Activated naive CD8-positive, alpha-beta T cell treated with anti-CD3 and anti-CD28 coated beads for 36 hours (primary cell): ENCODE data around the gene USP36. TPM values are rescaled to one million over a fixed set of nuclear protein-coding genes. Genes with fewer than 3 reads are reported as not detected.

ENCODE experiments used
- DNase-seq: peaks from one replicate; pipeline ENCODE4 v3.0.0; 2021
- H3K27ac Mint-ChIP-seq: one replicate; pipeline ENCODE4 v1.8.0; 2022; ENCODE audit warnings: mild to moderate bottlenecking, moderate library complexity, mixed read lengths
- H3K27me3 Mint-ChIP-seq: one replicate; pipeline ENCODE4 v1.8.0; 2022; ENCODE audit warnings: mild to moderate bottlenecking, mixed read lengths
- H3K36me3 Mint-ChIP-seq: one replicate; pipeline ENCODE4 v1.8.0; 2021; ENCODE audit warnings: mild to moderate bottlenecking, mixed read lengths
- H3K4me1 Mint-ChIP-seq: one replicate; pipeline ENCODE4 v1.8.0; 2021; ENCODE audit warnings: mixed read lengths
- H3K4me3 Mint-ChIP-seq: one replicate; pipeline ENCODE4 v1.8.0; 2022; ENCODE audit warnings: mild to moderate bottlenecking, moderate library complexity, mixed read lengths
- H3K9me3 Mint-ChIP-seq: one replicate; pipeline ENCODE4 v1.8.0; 2022; ENCODE audit warnings: mixed read lengths
- total RNA-seq, 2 experiments: library from RNA; stranded (reverse); gene quantifications; one replicate each; pipeline ENCODE4 v1.2.3, GENCODE V29; 2021

The USP36 gene
- total RNA-seq, 2 experiments from 2014 or later = 126 to 128 TPM

GRCh38 chr17:78797691-78798585 is 42.7 kb downstream of the USP36 start:
- Mint-ChIP-seq H3K27me3 (no peaks in the 10 kb centered on the region), H3K27ac (no peak overlapping the region), H3K9me3 (no peaks in the 10 kb centered on the region), H3K4me1 (peaks cover 30% of the 10 kb centered on the region), H3K36me3 (peaks cover 65% of the 10 kb centered on the region), H3K4me3 (no peak overlapping the region)
- DNase-seq = no peak

- Mint-ChIP-seq H3K27ac (no peak overlapping the region), H3K27me3 (no peaks in the 10 kb centered on the region), H3K4me3 (no peak overlapping the region), H3K9me3 (no peaks in the 10 kb centered on the region), H3K4me1 (peaks cover 28% of the 10 kb centered on the region), H3K36me3 (peaks cover 59% of the 10 kb centered on the region)
- DNase-seq = no peak
Observed at GRCh38 chr17:78797213-78797612, 43.4 kb downstream of the USP36 start.

GRCh38 chr17:78796517-78796900 is 44.1 kb downstream of the USP36 start:
- H3K27me3 Mint-ChIP-seq = no peaks in the 10 kb centered on the region
- H3K4me3 Mint-ChIP-seq = peak overlapping the region; percentile 32
- DNase-seq = no peak
- H3K9me3 Mint-ChIP-seq = no peaks in the 10 kb centered on the region
- peaks cover 33% of the 10 kb centered on the region for H3K4me1 Mint-ChIP-seq
- peak overlapping the region; percentile 23 for H3K27ac Mint-ChIP-seq
- peaks cover 63% of the 10 kb centered on the region for H3K36me3 Mint-ChIP-seq

- Mint-ChIP-seq H3K4me1 (peaks cover 31% of the 10 kb centered on the region), H3K27ac (no peak overlapping the region), H3K9me3 (no peaks in the 10 kb centered on the region), H3K36me3 (peaks cover 60% of the 10 kb centered on the region), H3K4me3 (no peak overlapping the region), H3K27me3 (no peaks in the 10 kb centered on the region)
- no peak for DNase-seq
Observed at GRCh38 chr17:78795861-78796516, 44.6 kb downstream of the USP36 start.

GRCh38 chr17:78794864-78795640 is 45.6 kb downstream of the USP36 start:
- H3K4me3 Mint-ChIP-seq = no peak overlapping the region
- H3K9me3 Mint-ChIP-seq = no peaks in the 10 kb centered on the region
- DNase-seq = no peak
- no peak overlapping the region for H3K27ac Mint-ChIP-seq
- H3K4me1 Mint-ChIP-seq = peaks cover 33% of the 10 kb centered on the region
- H3K27me3 Mint-ChIP-seq = no peaks in the 10 kb centered on the region
- H3K36me3 Mint-ChIP-seq = peaks cover 61% of the 10 kb centered on the region

- H3K9me3 Mint-ChIP-seq = no peaks in the 10 kb centered on the region
- H3K27ac Mint-ChIP-seq = no peak overlapping the region
- H3K4me3 Mint-ChIP-seq = no peak overlapping the region
- peaks cover 62% of the 10 kb centered on the region for H3K36me3 Mint-ChIP-seq
- H3K27me3 Mint-ChIP-seq = no peaks in the 10 kb centered on the region
- H3K4me1 Mint-ChIP-seq = peaks cover 35% of the 10 kb centered on the region
- no peak for DNase-seq
Observed at GRCh38 chr17:78794399-78794798, 46.2 kb downstream of the USP36 start.

GRCh38 chr17:78793968-78794367 is 46.6 kb downstream of the USP36 start:
- H3K36me3 Mint-ChIP-seq = peaks cover 58% of the 10 kb centered on the region
- peaks cover 36% of the 10 kb centered on the region for H3K4me1 Mint-ChIP-seq
- no peaks in the 10 kb centered on the region for H3K9me3 Mint-ChIP-seq
- no peaks in the 10 kb centered on the region for H3K27me3 Mint-ChIP-seq
- peak overlapping the region; percentile 6 for H3K4me3 Mint-ChIP-seq
- DNase-seq = no peak
- peak overlapping the region; percentile 25 for H3K27ac Mint-ChIP-seq

- DNase-seq = no peak
- no peak overlapping the region for H3K27ac Mint-ChIP-seq
- no peaks in the 10 kb centered on the region for H3K9me3 Mint-ChIP-seq
- H3K4me1 Mint-ChIP-seq = peaks cover 33% of the 10 kb centered on the region
- H3K4me3 Mint-ChIP-seq = no peak overlapping the region
- no peaks in the 10 kb centered on the region for H3K27me3 Mint-ChIP-seq
- peaks cover 53% of the 10 kb centered on the region for H3K36me3 Mint-ChIP-seq
Observed at GRCh38 chr17:78793415-78793814, 47.2 kb downstream of the USP36 start.

GRCh38 chr17:78791840-78792709 is 48.5 kb downstream of the USP36 start:
- Mint-ChIP-seq H3K27me3 (no peaks in the 10 kb centered on the region), H3K27ac (peak overlapping the region; percentile 27), H3K4me3 (no peak overlapping the region), H3K36me3 (peaks cover 52% of the 10 kb centered on the region), H3K4me1 (peaks cover 39% of the 10 kb centered on the region), H3K9me3 (no peaks in the 10 kb centered on the region)
- no peak for DNase-seq

- no peaks in the 10 kb centered on the region for H3K9me3 Mint-ChIP-seq
- no peak overlapping the region for H3K4me3 Mint-ChIP-seq
- H3K36me3 Mint-ChIP-seq = peaks cover 41% of the 10 kb centered on the region
- H3K27me3 Mint-ChIP-seq = no peaks in the 10 kb centered on the region
- H3K4me1 Mint-ChIP-seq = peaks cover 45% of the 10 kb centered on the region
- no peak for DNase-seq
- H3K27ac Mint-ChIP-seq = peak overlapping the region; percentile 86
Observed at GRCh38 chr17:78790552-78790951, 50.1 kb downstream of the USP36 start.

- H3K4me1 Mint-ChIP-seq = peaks cover 50% of the 10 kb centered on the region
- no peaks in the 10 kb centered on the region for H3K27me3 Mint-ChIP-seq
- peak overlapping the region; percentile 86 for H3K27ac Mint-ChIP-seq
- H3K9me3 Mint-ChIP-seq = no peaks in the 10 kb centered on the region
- peak overlapping the region; percentile 11 for H3K4me3 Mint-ChIP-seq
- no peak for DNase-seq
- peaks cover 37% of the 10 kb centered on the region for H3K36me3 Mint-ChIP-seq
Observed at GRCh38 chr17:78789663-78790181, 50.9 kb downstream of the USP36 start.

- Mint-ChIP-seq H3K27me3 (no peaks in the 10 kb centered on the region), H3K4me1 (peaks cover 53% of the 10 kb centered on the region), H3K36me3 (peaks cover 33% of the 10 kb centered on the region), H3K27ac (peak overlapping the region; percentile 86), H3K9me3 (no peaks in the 10 kb centered on the region), H3K4me3 (no peak overlapping the region)
- DNase-seq = no peak
Observed at GRCh38 chr17:78789149-78789662, 51.4 kb downstream of the USP36 start.

GRCh38 chr17:78788451-78788850 is 52.2 kb downstream of the USP36 start:
- no peaks in the 10 kb centered on the region for H3K27me3 Mint-ChIP-seq
- peaks cover 26% of the 10 kb centered on the region for H3K36me3 Mint-ChIP-seq
- peaks cover 53% of the 10 kb centered on the region for H3K4me1 Mint-ChIP-seq
- no peak for DNase-seq
- H3K4me3 Mint-ChIP-seq = no peak overlapping the region
- peak overlapping the region; percentile 38 for H3K27ac Mint-ChIP-seq
- H3K9me3 Mint-ChIP-seq = no peaks in the 10 kb centered on the region

- H3K27me3 Mint-ChIP-seq = no peaks in the 10 kb centered on the region
- no peak for DNase-seq
- H3K36me3 Mint-ChIP-seq = peaks cover 24% of the 10 kb centered on the region
- no peaks in the 10 kb centered on the region for H3K9me3 Mint-ChIP-seq
- no peak overlapping the region for H3K4me3 Mint-ChIP-seq
- H3K4me1 Mint-ChIP-seq = peaks cover 56% of the 10 kb centered on the region
- H3K27ac Mint-ChIP-seq = peak overlapping the region; percentile 25
Observed at GRCh38 chr17:78787444-78787843, 53.2 kb downstream of the USP36 start.
